GM12891 (cell line): ENCODE data around the gene ATP6AP2.

Source experiments
- POLR2A ChIP-seq: IDR thresholded peaks from 2 replicates; pipeline ENCODE4 v1.6.1; 2011; ENCODE audit warnings: low read depth, low read length, control low read depth
- POLR2AphosphoS5 ChIP-seq: IDR thresholded peaks from 2 replicates; pipeline ENCODE4 v1.6.1; 2011; ENCODE audit warnings: low read depth, low read length, control low read depth
- TAF1 ChIP-seq: IDR thresholded peaks from 2 replicates; pipeline ENCODE4 v1.6.1; 2011; ENCODE audit warnings: low read depth, low read length, control low read depth

- TF ChIP-seq POLR2A (no peak), POLR2AphosphoS5 (no peak), TAF1 (no peak)
Measured at GRCh38 chrX:40544343-40545266, 36.2 kb upstream of the ATP6AP2 start.
